K562 (cell line): Measurements from ENCODE around the gene MXRA7. TPM values are rescaled to one million over a fixed set of nuclear protein-coding genes. Genes with fewer than 3 reads are reported as not detected.

Experiments used
- ATAC-seq: fragments of 200-7000 bp; cut with Tn5 transposase; 3 replicates; pipeline ENCODE4 v1.9.1; 2020; ENCODE audit warnings: moderate library complexity
- BruUV-seq: library from RNA; stranded (reverse); fragments of 400-500 nt; replicated peaks from 2 replicates; lab custom pipeline; 2021; lab: Mats Ljungman, UMichigan
- CTCF ChIA-PET: fragments of 300-600 bp; formaldehyde crosslinking; extraction: SDS; loops from one replicate; lab custom pipeline; 2021; ENCODE audit warnings: low intra/inter-chr PET ratio; lab: Yijun Ruan, JAX
- POLR2A ChIA-PET: fragments of 300-600, 350-650 bp; sonication (Branson Sonifier 250); formaldehyde crosslinking; extraction: SDS; loops from one replicate; lab custom pipeline; 2021; ENCODE audit warnings: antibody characterized with exemption, inconsistent platforms; lab: Yijun Ruan, JAX
- DNase-seq, 4 experiments: peaks; one replicate each; pipeline versions ENCODE4 v3.0.0 to v3.0.0-alpha.2; 2011 to 2018; ENCODE audit warnings: low spot score in 3 of 4, mixed read lengths in 3 of 4; ENCODE audit errors: extremely low read depth in 1 of 4
- FAIRE-seq: peaks from 2 replicates; lab custom pipeline; 2011; peaks lifted over from hg19 to GRCh38; lab: Jason Lieb, UNC
- H2AFZ ChIP-seq: 2 replicates; pipeline ENCODE4 v1.6.0; 2011; ENCODE audit warnings: low read depth, low read length, control low read depth, inconsistent platforms
- H3K27ac ChIP-seq: fragments of 200-600 bp; 3 replicates; pipeline ENCODE4 v1.8.0; 2011; ENCODE audit warnings: low read depth, mild to moderate bottlenecking, control low read depth, inconsistent platforms, low read length, moderate library complexity, mixed read lengths; ENCODE audit errors: extremely low read depth
- H3K27me3 ChIP-seq, 2 experiments: fragments of 300-600 bp in 1 of 2; 2 replicates in 1 of 2; 3 replicates in 1 of 2; pipeline versions ENCODE4 v1.6.0 to v1.8.0; 2011; ENCODE audit warnings: inconsistent platforms in 2 of 2, low read length in 2 of 2, mild to moderate bottlenecking in 1 of 2, mixed read lengths in 1 of 2, moderate library complexity in 1 of 2; ENCODE audit not compliant: control insufficient read depth in 2 of 2, insufficient read depth in 2 of 2
- H3K36me3 ChIP-seq: fragments of 300-600 bp; 3 replicates; pipeline ENCODE4 v1.8.0; 2011; ENCODE audit warnings: mild to moderate bottlenecking, low read length, inconsistent platforms; ENCODE audit not compliant: control insufficient read depth, insufficient read depth
- H3K4me1 ChIP-seq, 2 experiments: fragments of 200-600 bp in 1 of 2; replicated peaks in 1 of 2; 2 replicates in 1 of 2; 3 replicates in 1 of 2; pipeline versions ENCODE4 v1.5.1 to v1.8.0; 2011; ENCODE audit warnings: inconsistent platforms in 2 of 2, low read length in 2 of 2, mild to moderate bottlenecking in 1 of 2, mixed read lengths in 1 of 2, moderate library complexity in 1 of 2; ENCODE audit not compliant: control insufficient read depth in 2 of 2, insufficient read depth in 2 of 2
- H3K4me2 ChIP-seq: 2 replicates; pipeline ENCODE4 v1.6.1; 2011; ENCODE audit warnings: low read length, control low read depth, inconsistent platforms, mixed read lengths; ENCODE audit not compliant: insufficient read depth
- H3K4me3 ChIP-seq: fragments of 200-600 bp; sonication (generic), shearing (Covaris generic); 2 replicates; pipeline ENCODE4 v1.5.1; 2016; ENCODE audit warnings: control low read depth, inconsistent platforms
- H3K79me2 ChIP-seq: fragments of 200-600 bp; 3 replicates; pipeline ENCODE4 v1.8.0; 2011; ENCODE audit warnings: low read length, inconsistent platforms; ENCODE audit not compliant: control insufficient read depth, insufficient read depth
- H3K9ac ChIP-seq, 2 experiments: 2 replicates each; pipeline versions ENCODE4 v1.6.0 to v1.6.1; 2011; ENCODE audit warnings: low read depth in 2 of 2, low read length in 2 of 2, control low read depth in 1 of 2, inconsistent platforms in 1 of 2, mild to moderate bottlenecking in 1 of 2, mixed read lengths in 1 of 2; ENCODE audit not compliant: insufficient read depth in 1 of 2
- H3K9me1 ChIP-seq: one replicate; pipeline ENCODE4 v1.6.0; 2011; ENCODE audit warnings: inconsistent platforms, mild to moderate bottlenecking, low read length, moderate library complexity; ENCODE audit not compliant: control insufficient read depth, insufficient read depth
- H3K9me3 ChIP-seq: replicated peaks from 2 replicates; pipeline ENCODE4 v1.5.1; 2011; ENCODE audit warnings: low read depth, low read length, inconsistent platforms; ENCODE audit not compliant: control insufficient read depth, insufficient read depth
- H4K20me1 ChIP-seq: replicated peaks from 2 replicates; pipeline ENCODE4 v1.6.1; 2011; ENCODE audit warnings: low read length, inconsistent platforms, mixed read lengths; ENCODE audit not compliant: control insufficient read depth, insufficient read depth
- EP300 ChIP-seq: IDR thresholded peaks from 2 replicates; pipeline ENCODE4 v1.6.1; 2012; ENCODE audit warnings: low read length, improper control_type of control experiment
- ESRRB ChIP-seq: fragments of 250-450 bp; sonication (Bioruptor Pico); IDR thresholded peaks from 2 replicates; pipeline ENCODE4 v1.5.0; 2020; ENCODE audit warnings: mild to moderate bottlenecking, moderate library complexity, borderline replicate concordance
- FOS ChIP-seq: IDR thresholded peaks from 3 replicates; pipeline ENCODE4 v1.6.1; 2011; ENCODE audit not compliant: insufficient read length; ENCODE audit errors: extremely low read depth
- FUS ChIP-seq: fragments of 200-400 bp; formaldehyde crosslinking; optimal IDR thresholded peaks from 2 replicates; pipeline ENCODE3; 2017; ENCODE audit warnings: low read depth, low read length
- HDAC8 ChIP-seq: fragments of 450-650 bp; IDR thresholded peaks from 2 replicates; pipeline ENCODE4 v1.6.1; 2016; ENCODE audit warnings: mild to moderate bottlenecking, missing genetic modification characterization, moderate library complexity, missing compliant biosample characterization
- KLF10 ChIP-seq: fragments of 250-450 bp; sonication (Bioruptor Pico); IDR thresholded peaks from 2 replicates; pipeline ENCODE4 v1.6.1; 2021; ENCODE audit warnings: matching md5 sums
- POLR2A ChIP-seq: fragments of 450-650 bp; conservative IDR thresholded peaks from 2 replicates; pipeline ENCODE4 v1.6.1; 2016
- RHOXF2B ChIP-seq: fragments of 250-450 bp; sonication (Bioruptor Pico); conservative IDR thresholded peaks from 2 replicates; pipeline ENCODE4 v1.5.1; 2021
- SMARCB1 ChIP-seq: IDR thresholded peaks from 2 replicates; pipeline ENCODE4 v1.6.1; 2011; ENCODE audit warnings: improper control_type of control experiment, low read depth; ENCODE audit not compliant: insufficient read length
- ZNF121 ChIP-seq: sonication (generic); formaldehyde crosslinking; conservative IDR thresholded peaks from 2 replicates; pipeline ENCODE4 v1.8.0; 2022; ENCODE audit warnings: missing genetic modification reagents
- ZNF134 ChIP-seq: fragments of 250-450 bp; sonication (Bioruptor Pico); conservative IDR thresholded peaks from 2 replicates; pipeline ENCODE4 v1.4.0; 2020
- WGBS: fragments of 100-300 bp; shearing (Covaris generic); methylation state at CpG from one replicate; pipeline ENCODE4 v1.1.6; 2016; ENCODE audit warnings: low coverage, mixed read lengths; ENCODE audit not compliant: insufficient coverage; ENCODE audit errors: missing lambda C conversion rate; 5-methylcytosine and 5-hydroxymethylcytosine counted together
- in situ Hi-C: fragments of 300-500 bp; cut with MboI; formaldehyde crosslinking; loops from 4 replicates; pipeline ENCODE4 v1.15.0; 2018; ENCODE audit warnings: inconsistent platforms, mixed read lengths
- intact Hi-C: fragments of 100-400 bp; cut with micrococcal nuclease; formaldehyde crosslinking; loops from 2 replicates; pipeline ENCODE4 v1.14.2; 2022
- polyA plus RNA-seq, 8 experiments: library from polyadenylated mRNA; depleted of rRNA in 4 of 8; stranded (reverse) in 5 of 8; unstranded in 3 of 8; fragments of >200 nt; fragmentation: Nextera tagmentation in 2 of 8; fragmentation: Illumina TruSeq in 1 of 8; extraction: Ambion mirVana in 2 of 8; extraction: Trizol in 1 of 8; gene quantifications; 2 replicates each; pipeline versions ENCODE4 v1.2.1 to v1.2.3, GENCODE V29; 2011 to 2014; ENCODE audit warnings: inconsistent platforms in 1 of 8, missing spikeins in 1 of 8
- total RNA-seq, 7 experiments: library from RNA; depleted of rRNA in 6 of 7; stranded (reverse); fragments of >200 nt in 6 of 7; fragmentation: Illumina TruSeq in 2 of 7; extraction: Trizol in 2 of 7; gene quantifications; 2 replicates each; pipeline versions ENCODE4 v1.2.1 to v1.2.3, GENCODE V29; 2011 to 2021; ENCODE audit warnings: low replicate concordance in 1 of 7
- TF ChIP-seq, protein P1 (sequence below): fragments of 450-650 bp; IDR thresholded peaks from 2 replicates; pipeline ENCODE4 v1.6.1; 2016; ENCODE audit warnings: low read depth, mild to moderate bottlenecking, moderate library complexity

The MXRA7 gene
- total and polyA plus RNA-seq, 9 of the 15 experiments (the other 6 are each of a cell fraction or from before 2014, with no cell fraction given) = 2.6 to 38.4 (median 14.3) TPM

DNA sequence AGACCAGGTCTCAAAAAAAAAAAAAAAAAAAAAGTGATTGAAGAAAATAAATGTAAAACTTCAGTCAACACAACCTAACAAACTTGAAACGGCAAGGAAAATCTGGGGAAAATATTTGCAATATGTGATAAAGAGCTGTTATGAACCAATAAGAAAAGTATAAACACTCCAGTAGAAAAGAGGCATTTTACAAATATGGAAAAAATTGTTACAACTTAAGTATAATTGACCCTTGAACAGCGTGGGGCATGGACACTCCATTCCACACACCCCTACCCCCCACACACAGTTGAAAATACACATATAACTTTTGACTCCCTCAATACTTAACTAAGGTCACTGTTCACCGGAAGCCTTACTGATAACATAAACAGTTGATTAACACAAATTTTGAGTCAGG lies 47.8 kb upstream of the MXRA7 start (continued):
- TF ChIP-seq, protein P1, sequence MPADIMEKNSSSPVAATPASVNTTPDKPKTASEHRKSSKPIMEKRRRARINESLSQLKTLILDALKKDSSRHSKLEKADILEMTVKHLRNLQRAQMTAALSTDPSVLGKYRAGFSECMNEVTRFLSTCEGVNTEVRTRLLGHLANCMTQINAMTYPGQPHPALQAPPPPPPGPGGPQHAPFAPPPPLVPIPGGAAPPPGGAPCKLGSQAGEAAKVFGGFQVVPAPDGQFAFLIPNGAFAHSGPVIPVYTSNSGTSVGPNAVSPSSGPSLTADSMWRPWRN = no peak
- no peak for TF ChIP-seq EP300
- no peak for TF ChIP-seq ZNF134 (CRISPR knock-in tag)
- TF ChIP-seq RHOXF2B = no peak
- TF ChIP-seq, all 486 proteins: peak for 0

DNA sequence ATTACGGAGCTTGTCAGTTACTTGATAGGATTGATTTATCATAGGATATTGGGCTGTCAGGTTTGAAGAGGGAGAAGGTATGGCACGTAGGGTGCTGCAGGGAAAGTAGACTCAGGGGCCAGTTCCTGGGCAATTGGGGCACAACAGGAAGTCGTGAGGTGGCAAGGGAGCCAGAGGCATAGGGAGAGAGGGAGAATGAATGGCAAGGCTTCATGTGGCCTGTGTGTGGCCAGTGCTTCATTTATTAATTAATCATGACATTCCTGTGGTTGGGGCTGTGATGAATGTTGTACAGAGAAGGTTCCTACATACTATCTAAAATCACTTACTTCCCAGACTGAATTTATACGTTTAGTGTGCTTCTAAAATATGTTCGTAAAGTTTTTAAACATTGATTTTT lies 46.5 kb upstream of the MXRA7 start:
- ATAC-seq (no peak), FAIRE-seq (no peak), DNase-seq (no peak)
- Histone ChIP-seq H3K4me3 (no peak overlapping the region), H3K36me3 (peaks cover 25% of the 10 kb centered on the region; the same call in 2 of the 3 replicates), H3K9me1 (no peaks in the 10 kb centered on the region), H3K27ac (no peak overlapping the region), H3K79me2 (no peaks in the 10 kb centered on the region), H3K9me3 (no peaks in the 10 kb centered on the region), H3K9ac (no peak overlapping the region), H2AFZ (no peak overlapping the region), H4K20me1 (no peaks in the 10 kb centered on the region), H3K4me2 (no peak overlapping the region), H3K27me3 (no peaks in the 10 kb centered on the region), H3K4me1 (no peaks in the 10 kb centered on the region)
- TF ChIP-seq ZNF121 (CRISPR knock-in tag) = no peak
- no peak for TF ChIP-seq POLR2A
- no peak for TF ChIP-seq SMARCB1
- no peak for TF ChIP-seq FOS
- TF ChIP-seq KLF10 (CRISPR knock-in tag) = no peak
- no peak for TF ChIP-seq FUS
- TF ChIP-seq ESRRB = no peak
- TF ChIP-seq HDAC8 (tag) = no peak
- no TSS peak for BruUV-seq
- intact Hi-C loops (no loop called here), in situ Hi-C loops (no loop called here)
- ChIA-PET POLR2A (interaction anchor here (0.6 kb wide), 1 partner anchor 22 kb away, joined by 4 read pairs; no protein-coding TSS in a partner anchor), CTCF (no interaction called here)
- WGBS = 92% methylated on average over 5 of the region's 5 CpGs
